GM21529 (cell line): Measurements from ENCODE around the gene ABHD2.

Source experiments
- ATAC-seq: cut with Tn5 transposase; IDR thresholded peaks from one replicate; pipeline ENCODE4 v1.9.1; 2021; ENCODE audit not compliant: unreplicated experiment

Gene ABHD2

DNA sequence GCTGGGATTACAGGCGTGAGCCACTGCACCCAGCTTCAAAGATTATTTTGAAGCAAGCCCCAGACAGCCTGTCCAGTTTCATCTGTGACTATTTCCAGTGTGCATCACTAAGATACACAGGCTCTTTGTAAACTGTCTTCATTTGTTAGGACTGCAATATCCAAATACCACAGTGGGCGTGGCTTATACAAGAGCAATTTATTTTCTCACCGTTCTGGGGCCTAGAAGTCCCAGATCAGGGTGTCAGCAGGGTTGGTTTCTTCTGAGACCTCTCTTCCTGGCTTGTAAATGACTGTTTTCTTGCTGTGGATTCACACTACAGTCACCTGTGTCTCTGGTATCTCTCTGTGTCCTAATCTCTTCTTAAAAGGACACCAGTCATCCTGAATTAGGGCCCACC, 73.4 kb downstream of the ABHD2 start:
- no peak for ATAC-seq

GRCh38 chr15:89163271-89164055, 75.2 kb downstream of the ABHD2 start:
- ATAC-seq: no peak

DNA sequence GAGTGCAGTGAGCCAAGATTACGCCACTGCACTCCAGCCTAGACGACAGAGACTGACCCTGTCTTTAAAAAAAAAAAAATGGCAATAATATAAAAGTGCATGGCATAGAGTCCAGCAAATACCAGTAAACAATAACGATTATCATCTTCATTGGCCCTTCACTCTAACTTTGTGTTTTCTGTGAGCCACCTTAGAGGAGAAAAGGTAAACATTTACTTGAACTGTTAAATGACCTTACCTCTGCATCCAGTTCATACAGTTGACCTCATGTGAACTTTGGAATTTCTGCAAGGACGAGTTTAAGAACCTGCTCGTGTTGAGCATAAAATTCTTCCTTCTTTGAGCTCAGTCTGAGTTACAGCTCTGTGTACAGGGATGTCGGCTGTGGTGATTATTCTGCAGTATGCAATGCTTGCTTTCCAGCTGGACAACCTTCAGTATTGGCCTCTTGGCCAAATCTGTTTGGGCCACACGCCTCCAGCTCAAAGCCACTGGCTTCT, 76.5 kb downstream of the ABHD2 start:
- ATAC-seq: no peak

GRCh38 chr15:89165677-89166076, 77.4 kb downstream of the ABHD2 start:
- ATAC-seq: no peak

- ATAC-seq: peak; percentile 82
These were observed 79.3 kb downstream of the ABHD2 start for GRCh38 chr15:89167267-89168176.

- no peak for ATAC-seq
These were observed 80.1 kb downstream of the ABHD2 start for GRCh38 chr15:89168316-89168833.

- no peak for ATAC-seq
These were observed 82.1 kb downstream of the ABHD2 start for GRCh38 chr15:89170364-89170763.

DNA sequence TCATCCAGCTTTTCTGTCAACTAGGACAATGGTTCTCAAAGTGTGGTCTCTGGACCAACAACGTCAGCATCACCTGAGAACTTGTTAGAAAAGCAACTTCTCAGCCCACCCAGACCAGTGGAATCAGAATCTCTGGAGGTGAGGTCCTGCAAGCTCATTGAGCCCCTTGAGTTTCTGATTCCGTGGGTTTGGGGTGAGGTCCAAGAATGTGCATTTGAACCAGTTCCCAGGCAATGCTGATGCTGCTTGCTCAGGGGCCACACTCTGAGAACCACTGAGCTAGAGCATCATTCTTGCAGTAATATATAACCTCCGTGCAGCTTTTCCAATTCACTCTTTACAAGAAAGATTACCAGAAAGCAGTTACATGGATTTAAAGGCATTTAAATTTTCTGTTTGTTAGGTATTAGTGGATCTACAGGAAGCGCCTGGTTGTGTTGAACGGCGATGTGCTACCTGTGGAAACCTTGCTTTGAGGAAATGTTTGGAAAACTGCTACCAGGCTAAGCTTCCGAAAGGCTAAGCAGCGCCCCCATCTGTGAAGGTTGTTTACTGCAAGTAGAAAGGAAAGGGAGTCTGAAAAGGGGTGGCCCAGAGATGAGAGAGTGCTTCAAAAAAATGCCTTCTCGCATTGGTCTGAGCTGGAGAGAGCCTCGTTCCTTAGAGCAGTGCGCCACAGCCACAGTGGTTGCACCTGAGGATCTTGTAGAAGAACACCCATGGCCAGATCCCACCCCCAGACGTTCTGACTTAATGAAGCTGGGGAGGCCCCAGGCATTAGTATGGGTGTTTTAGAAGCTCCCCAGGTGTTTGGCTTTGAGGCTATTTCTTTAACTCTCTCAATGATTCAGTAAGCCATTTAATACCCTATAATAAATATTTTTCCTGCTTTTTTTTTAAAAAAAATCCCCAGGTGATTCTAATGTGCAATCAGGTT, 83.1 kb downstream of the ABHD2 start:
- ATAC-seq: no peak

DNA sequence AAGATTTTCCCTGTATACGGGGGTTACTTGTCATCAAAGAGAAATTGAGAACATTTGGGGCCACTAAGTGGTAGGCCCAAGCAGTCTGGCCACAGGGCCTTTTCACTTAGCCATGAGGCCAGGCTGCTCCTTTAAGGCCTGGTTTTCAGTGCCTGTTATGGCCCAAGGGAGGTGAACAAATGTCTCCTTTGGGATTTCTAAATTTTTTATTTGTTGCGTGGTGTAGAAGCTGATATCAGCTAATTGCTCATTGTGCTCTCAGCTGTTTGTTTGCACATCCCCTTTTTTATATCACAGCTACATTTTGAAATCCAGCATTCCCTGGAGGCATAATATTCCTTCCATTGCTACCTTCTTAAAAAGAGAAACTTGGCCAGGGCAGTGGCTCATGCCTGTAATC, 84.7 kb downstream of the ABHD2 start:
- no peak for ATAC-seq

- ATAC-seq: no peak
These were observed 86.2 kb downstream of the ABHD2 start for GRCh38 chr15:89174476-89174875.

DNA sequence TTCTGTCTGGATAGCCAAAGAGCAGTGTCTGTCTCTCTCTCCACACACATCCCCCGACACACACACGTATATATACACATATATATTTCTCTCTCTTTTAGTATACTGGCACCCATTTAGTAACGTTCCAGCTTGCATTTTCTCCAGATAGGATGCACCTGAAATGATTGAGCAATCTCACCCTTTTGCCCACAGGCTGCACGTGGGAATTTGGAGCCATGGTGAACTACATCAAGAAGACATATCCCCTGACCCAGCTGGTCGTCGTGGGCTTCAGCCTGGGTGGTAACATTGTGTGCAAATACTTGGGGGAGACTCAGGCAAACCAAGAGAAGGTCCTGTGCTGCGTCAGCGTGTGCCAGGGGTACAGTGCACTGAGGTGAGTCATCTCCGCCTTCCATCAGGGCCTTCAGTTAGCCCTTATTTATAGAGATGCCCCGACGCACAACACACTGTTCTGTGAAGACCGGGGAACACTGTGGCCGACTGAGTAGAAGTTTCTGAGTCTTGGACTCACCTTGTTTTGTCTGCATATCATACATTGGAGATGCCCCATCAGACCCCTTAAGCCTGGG, 87.4 kb downstream of the ABHD2 start:
- ATAC-seq: no peak

GRCh38 chr15:89177116-89177515, 88.9 kb downstream of the ABHD2 start:
- ATAC-seq: no peak

DNA sequence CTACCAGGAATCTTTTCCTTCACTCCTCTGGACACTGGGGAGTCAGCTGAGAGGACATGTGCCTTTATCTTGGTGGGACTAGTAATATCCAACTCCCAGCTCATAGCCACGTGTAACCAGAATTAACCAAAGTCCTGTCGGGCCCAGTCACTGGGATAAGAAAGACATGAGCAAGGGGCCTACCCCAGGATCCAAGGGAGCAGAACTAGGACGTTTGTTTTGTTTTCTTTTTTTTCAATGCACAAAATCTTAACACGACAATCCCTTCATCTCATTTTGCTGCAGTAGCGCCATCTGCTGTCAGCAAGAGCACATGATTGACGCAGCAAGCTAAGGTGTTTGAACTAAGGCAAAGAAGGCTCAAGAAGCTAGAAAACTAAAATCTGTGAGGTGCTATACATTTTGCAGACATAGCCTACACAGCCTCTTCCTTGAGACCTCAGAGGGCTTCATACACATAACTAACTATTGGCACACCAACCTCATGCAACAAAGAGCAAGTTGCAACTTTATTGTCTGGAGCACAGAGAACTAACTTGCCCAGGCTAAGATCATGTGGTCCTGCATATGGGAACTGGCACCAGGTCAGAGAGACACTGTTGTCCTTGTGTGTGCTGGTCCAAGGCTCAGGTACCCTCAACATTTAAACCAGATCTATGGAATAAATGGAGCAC, 89.5 kb downstream of the ABHD2 start:
- ATAC-seq: no peak

GRCh38 chr15:89178307-89178977, 90.2 kb downstream of the ABHD2 start:
- no peak for ATAC-seq

DNA sequence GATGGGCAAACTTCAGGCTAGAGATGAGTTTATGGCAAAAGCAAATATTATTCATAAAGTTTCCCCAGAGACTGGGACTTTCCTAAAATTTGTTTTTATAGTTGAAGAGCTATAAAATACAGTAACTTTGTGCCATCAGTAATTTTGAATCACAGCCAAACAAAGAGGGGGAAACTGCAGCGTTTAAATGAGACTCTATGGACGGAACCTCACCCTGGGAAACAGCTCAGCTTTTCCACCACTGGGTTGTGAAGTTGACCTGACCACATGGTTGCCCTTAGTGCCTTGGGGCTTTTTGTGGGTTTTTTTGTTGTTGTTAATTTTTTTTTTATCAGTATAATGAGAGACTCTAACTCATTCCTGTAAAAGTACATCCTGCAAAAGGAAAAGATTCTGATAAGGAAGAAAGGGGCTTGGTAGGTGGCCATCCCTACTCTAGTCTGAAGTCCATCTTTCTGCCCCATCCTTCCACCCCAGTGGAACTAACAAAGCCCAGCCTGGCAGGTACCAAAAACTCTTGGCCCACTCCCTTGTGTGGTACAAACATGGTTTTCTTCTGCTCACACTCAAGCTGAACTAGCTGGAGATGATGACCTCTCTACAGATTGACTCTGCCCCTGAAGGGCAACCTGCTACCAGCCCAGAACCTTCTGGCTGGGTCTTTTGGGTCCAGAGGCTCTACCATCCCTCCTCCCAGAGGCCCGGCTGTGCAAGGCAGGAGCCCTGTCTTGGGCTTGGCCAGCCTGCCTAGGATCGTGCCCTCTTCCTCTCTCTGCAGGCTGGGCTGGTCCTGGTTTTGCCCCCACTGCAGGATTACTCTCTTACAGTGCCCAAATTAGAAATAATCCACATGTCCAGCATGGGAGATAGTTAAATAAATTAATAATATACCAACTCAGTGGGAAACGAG, 92.0 kb downstream of the ABHD2 start:
- ATAC-seq: no peak

DNA sequence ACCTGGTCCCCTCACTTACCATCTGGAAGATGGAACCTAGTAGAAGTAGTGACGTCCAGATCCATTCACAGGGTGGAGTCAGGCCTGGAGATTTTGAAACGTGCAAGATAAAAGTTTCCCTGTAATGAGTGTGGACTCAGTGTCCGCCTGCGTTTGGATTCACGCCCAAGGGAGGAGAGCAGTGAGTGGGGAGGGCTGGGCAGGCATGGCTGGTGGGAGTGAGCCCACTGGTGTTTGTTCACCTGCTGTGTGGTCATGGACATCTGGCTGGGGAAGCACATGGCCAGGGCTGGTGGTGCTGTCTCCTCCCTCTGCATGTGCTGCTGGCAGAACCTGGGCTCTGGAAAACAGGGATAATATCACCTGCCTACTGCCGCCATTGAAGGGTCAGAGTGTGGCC, 96.1 kb downstream of the ABHD2 start:
- no peak for ATAC-seq

GRCh38 chr15:89184886-89185526, 96.8 kb downstream of the ABHD2 start:
- ATAC-seq: no peak

DNA sequence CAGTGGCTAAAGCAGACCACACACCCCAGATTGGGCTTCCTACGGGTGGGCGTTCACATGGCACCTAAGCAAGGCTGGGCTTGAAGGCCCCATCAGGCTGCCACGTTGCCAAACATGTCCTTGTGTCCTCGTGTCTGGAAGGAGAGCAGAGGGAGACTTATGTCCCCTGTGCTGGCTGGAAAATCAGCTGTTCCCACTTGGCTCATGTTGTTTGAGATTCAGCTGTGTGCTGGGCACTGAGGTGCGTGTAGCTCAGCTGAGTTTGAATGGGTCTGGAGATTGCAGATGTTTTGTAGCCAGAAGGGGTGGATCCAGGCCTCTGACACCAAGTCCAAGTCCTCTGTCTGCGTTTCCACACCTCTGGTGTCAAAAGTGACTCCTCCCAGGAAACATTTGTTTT, 98.5 kb downstream of the ABHD2 start:
- ATAC-seq: no peak
